Pancreas (tissue), 10 donors: ENCODE data around the gene FAM20C. TPM values are rescaled to one million over a fixed set of nuclear protein-coding genes. Genes with fewer than 3 reads are reported as not detected.

ENCODE experiments used
- ATAC-seq, 4 donors: fragments of 200-7000 bp; cut with Tn5 transposase; one replicate each; pipeline versions ENCODE4 v1.8.0 to v1.9.1; 2020; ENCODE audit warnings: mild to moderate bottlenecking in 4 of 4, moderate library complexity in 4 of 4
- DNase-seq, 6 donors: peaks; one replicate each; pipeline ENCODE4 v3.0.0-alpha.2; 2020
- FAIRE-seq: peaks from 2 replicates; lab custom pipeline; 2012; peaks lifted over from hg19 to GRCh38; lab: Jason Lieb, UNC
- H3K27ac ChIP-seq, 4 donors: fragments of 200-600 bp; sonication (generic); 1 replicate in 3 of 4; 2 replicates in 1 of 4; pipeline versions ENCODE4 v1.5.0 to v1.8.0; 2020
- H3K27me3 ChIP-seq, 4 donors: fragments of 200-600 bp; one replicate each; pipeline ENCODE4 v1.8.0; 2021
- H3K36me3 ChIP-seq, 3 donors: fragments of 200-600 bp; sonication (generic) in 1 of 3; one replicate each; pipeline versions ENCODE4 v1.5.0 to v1.8.0; 2020 to 2021
- H3K4me1 ChIP-seq, 3 donors: fragments of 200-600 bp; one replicate each; pipeline ENCODE4 v1.8.0; 2021
- H3K4me3 ChIP-seq, 4 donors: fragments of 200-600 bp; sonication (generic) in 2 of 4; one replicate each; pipeline versions ENCODE4 v1.5.0 to v1.8.0; 2020 to 2021
- H3K9me3 ChIP-seq, 4 donors: fragments of 200-600 bp; one replicate each; pipeline ENCODE4 v1.8.0; 2021
- CTCF ChIP-seq, 4 donors: fragments of 200-600 bp; sonication (generic) in 3 of 4; IDR thresholded peaks; one replicate each; pipeline versions ENCODE4 v1.5.0 to v1.8.0; 2021; ENCODE audit warnings: antibody characterized with exemption in 4 of 4
- WGBS, 2 donors: extraction: QIAGEN DNeasy Blood & Tissue Kit; methylation state at CpG; one replicate each; pipeline ENCODE4 v1.1.7; 2013; 5-methylcytosine and 5-hydroxymethylcytosine counted together
- intact Hi-C, 3 donors: fragments of 100-400 bp; cut with DNase I; formaldehyde crosslinking; loops; one replicate each; pipeline versions ENCODE4 v1.11.1 to v1.14.2; 2022
- polyA plus RNA-seq, 2 donors: library from polyadenylated mRNA; stranded (reverse); fragments of 200-250 nt; gene quantifications; one replicate each; pipeline ENCODE4 v1.2.3, GENCODE V29; 2013
- total RNA-seq, 6 donors: library from RNA; stranded (reverse); fragmentation: NEBNext Ultra II Directional in 4 of 6; extraction: Animal tissue kit (Norgen Biotek cat#: 25700) in 4 of 6; gene quantifications; one replicate each; pipeline versions ENCODE4 v1.2.1 to v1.2.4, GENCODE V29; 2021 to 2023
- donor health status: healthy with polysubstance abuse.
- donor health status: DM: no; HTN: no; CAD: no; lungs with moderate emphysema.
- donor health status: DM: no; HTN: no; CAD: no.
- donor health status: control.
- donor health status: control.
- donor health status: Bipolar disorder and iron deficiency.
- donor health status: DM: yes; HTN: yes; CAD: no.
- donor health status: DM: no; HTN: no; CAD: no.
- donor health status: DM: no; HTN: no; CAD: no.
- donor health status: DM: yes; HTN: yes; CAD: no.

Gene FAM20C
- total and polyA plus RNA-seq, 8 donors = 8.9 to 43.1 (median 13.4) TPM

- Histone ChIP-seq H3K4me1 (no peaks in the 10 kb centered on the region), H3K27ac (no peak overlapping the region), H3K9me3 (no peaks in the 10 kb centered on the region), H3K4me3 (no peak overlapping the region), H3K27me3 (no peaks in the 10 kb centered on the region), H3K36me3 (no peaks in the 10 kb centered on the region)
- peak in 2 of 6 donors; percentile 44 to 46 for DNase-seq
- no peak for ATAC-seq
- no peak for FAIRE-seq
- intact Hi-C loops = no loop called here
- 89 to 94% methylated on average over 25 of the region's 25 CpGs for WGBS, 2 donors
- no peak for TF ChIP-seq CTCF (IDR thresholded peaks at IDR 0.05)
These were observed 90.2 kb downstream of the FAM20C start for GRCh38 chr7:282621-283020.

GRCh38 chr7:284762-285722 is 92.7 kb downstream of the FAM20C start:
- H3K27ac ChIP-seq = no peak overlapping the region
- FAIRE-seq (no peak), DNase-seq (peak in 2 of 6 donors; percentile 36 to 43), ATAC-seq (no peak)
- H3K4me1 ChIP-seq = no peaks in the 10 kb centered on the region
- H3K27me3 ChIP-seq = peaks cover 0 to 8% (median 4%) of the 10 kb centered on the region in 4 donors
- no peak overlapping the region for H3K4me3 ChIP-seq
- no peaks in the 10 kb centered on the region for H3K36me3 ChIP-seq
- intact Hi-C loops = no loop called here
- WGBS, 2 donors = 51 to 54% methylated on average over 37 of the region's 37 CpGs
- no peaks in the 10 kb centered on the region for H3K9me3 ChIP-seq
- no peak for TF ChIP-seq CTCF (IDR thresholded peaks at IDR 0.05)

- FAIRE-seq (no peak), DNase-seq (peak in 2 of 6 donors; percentile 33 to 49), ATAC-seq (no peak)
- Histone ChIP-seq H3K9me3 (no peaks in the 10 kb centered on the region), H3K4me1 (no peaks in the 10 kb centered on the region), H3K27me3 (peaks cover 0 to 15% (median 8%) of the 10 kb centered on the region in 4 donors), H3K27ac (no peak overlapping the region), H3K4me3 (no peak overlapping the region), H3K36me3 (no peaks in the 10 kb centered on the region)
- no peak for TF ChIP-seq CTCF (IDR thresholded peaks at IDR 0.05)
- intact Hi-C loops = no loop called here
- 72 to 73% methylated on average over 16 of the region's 16 CpGs for WGBS, 2 donors
These were observed 93.4 kb downstream of the FAM20C start for GRCh38 chr7:285731-286130.

- ATAC-seq = no peak
- H3K27ac ChIP-seq = no peak overlapping the region
- no peaks in the 10 kb centered on the region for H3K9me3 ChIP-seq
- no peak for TF ChIP-seq CTCF (IDR thresholded peaks at IDR 0.05)
- 74 to 86% methylated on average over 18 of the region's 18 CpGs for WGBS, 2 donors
- H3K27me3 ChIP-seq = peaks cover 0 to 16% (median 9%) of the 10 kb centered on the region in 4 donors
- peak in 1 of 6 donors; percentile 34 for DNase-seq
- FAIRE-seq = no peak
- no peak overlapping the region for H3K4me3 ChIP-seq
- intact Hi-C loops = no loop called here
- no peaks in the 10 kb centered on the region for H3K36me3 ChIP-seq
- H3K4me1 ChIP-seq = no peaks in the 10 kb centered on the region
These were observed 93.9 kb downstream of the FAM20C start for GRCh38 chr7:286266-286665.

GRCh38 chr7:288671-289101 is 96.3 kb downstream of the FAM20C start:
- ATAC-seq = no peak
- WGBS, 2 donors = 72 to 74% methylated on average over 14 of the region's 14 CpGs
- no peak for TF ChIP-seq CTCF (IDR thresholded peaks at IDR 0.05)
- H3K4me3 ChIP-seq = no peak overlapping the region
- H3K9me3 ChIP-seq = no peaks in the 10 kb centered on the region
- no peaks in the 10 kb centered on the region for H3K4me1 ChIP-seq
- no peak for FAIRE-seq
- H3K27me3 ChIP-seq = peaks cover 0 to 22% (median 10%) of the 10 kb centered on the region in 4 donors
- peak in 2 of 6 donors; percentile 34 to 57 for DNase-seq
- H3K36me3 ChIP-seq = no peaks in the 10 kb centered on the region
- H3K27ac ChIP-seq = no peak overlapping the region
- intact Hi-C loops = no loop called here
